HCT116 (cell line): ENCODE results near the gene FOXN3. TPM values are rescaled to one million over a fixed set of nuclear protein-coding genes. Genes with fewer than 3 reads are reported as not detected.

ENCODE experiments used
- ATAC-seq: fragments of 200-7000 bp; cut with Tn5 transposase; 2 replicates; pipeline ENCODE4 v1.9.1; 2020; ENCODE audit warnings: mild to moderate bottlenecking, moderate library complexity
- BruUV-seq: library from RNA; stranded (reverse); fragments of 400-500 nt; replicated peaks from 2 replicates; lab custom pipeline; 2021; lab: Mats Ljungman, UMichigan
- CTCF ChIA-PET: fragments of 300-600 bp; sonication (Branson Sonifier 250); formaldehyde crosslinking; loops from one replicate; lab custom pipeline; 2021; ENCODE audit warnings: antibody characterized with exemption; lab: Charles Lee
- POLR2A ChIA-PET: fragments of 300-600, 350-600 bp; sonication (Branson Sonifier 250); formaldehyde crosslinking; loops from one replicate; lab custom pipeline; 2021; ENCODE audit warnings: antibody characterized with exemption; lab: Charles Lee
- RAD21 ChIA-PET, 2 experiments: fragments of 300-600 bp; sonication (Branson Sonifier 250); formaldehyde crosslinking; loops; one replicate each; lab custom pipeline; 2023; ENCODE audit warnings: low total read pairs in 2 of 2; ENCODE audit not compliant: uncharacterized antibody in 2 of 2, unreplicated experiment in 2 of 2, low non-redundant PET in 1 of 2; lab: Charles Lee
- DNase-seq: peaks from one replicate; pipeline ENCODE4 v3.0.0-alpha.2; 2010; ENCODE audit warnings: low read depth, low spot score
- H2AFZ ChIP-seq: fragments of 200-600 bp; shearing (Covaris generic), sonication (generic); 2 replicates; pipeline ENCODE4 v1.6.1; 2017; ENCODE audit warnings: low read depth, mixed run types, mixed read lengths, antibody characterized with exemption, low read length; ENCODE audit not compliant: poor library complexity, severe bottlenecking
- H3K27ac ChIP-seq: 2 replicates; pipeline ENCODE4 v1.5.1; 2012; ENCODE audit warnings: low read depth, low read length
- H3K27me3 ChIP-seq: fragments of 200-600 bp; sonication (generic); 2 replicates; pipeline ENCODE4 v1.6.1; 2016; ENCODE audit warnings: mixed run types, low read length, mixed read lengths; ENCODE audit not compliant: insufficient read depth
- H3K36me3 ChIP-seq, 2 experiments: fragments of 200-500 bp in 1 of 2; fragments of 200-600 bp in 1 of 2; sonication (Bioruptor generic) in 1 of 2; sonication (generic) in 1 of 2; 2 replicates each; pipeline versions ENCODE4 v1.5.1 to v1.6.1; 2014 to 2016; ENCODE audit warnings: low read length in 2 of 2, inconsistent platforms in 1 of 2, mixed read lengths in 1 of 2, mixed run types in 1 of 2; ENCODE audit not compliant: insufficient read depth in 2 of 2, control insufficient read depth in 1 of 2
- H3K4me1 ChIP-seq, 2 experiments: fragments of 200-600 bp in 1 of 2; sonication (generic) in 1 of 2; 2 replicates each; pipeline versions ENCODE4 v1.5.1 to v1.6.1; 2012 to 2017; ENCODE audit warnings: low read length in 2 of 2, inconsistent platforms in 1 of 2, mild to moderate bottlenecking in 1 of 2, mixed read lengths in 1 of 2, mixed run types in 1 of 2, moderate library complexity in 1 of 2; ENCODE audit not compliant: insufficient read depth in 2 of 2, control insufficient read depth in 1 of 2
- H3K4me2 ChIP-seq: fragments of 200-600 bp; sonication (generic); 2 replicates; pipeline ENCODE4 v1.6.1; 2017; ENCODE audit warnings: mixed run types, low read length, mixed read lengths
- H3K4me3 ChIP-seq, 2 experiments: fragments of 200-600 bp in 1 of 2; sonication (generic) in 1 of 2; replicated peaks in 1 of 2; 2 replicates each; pipeline ENCODE4 v1.5.1; 2011 to 2016; ENCODE audit warnings: low read length in 2 of 2, control low read depth in 1 of 2, low read depth in 1 of 2, mild to moderate bottlenecking in 1 of 2, mixed read lengths in 1 of 2, mixed run types in 1 of 2
- H3K79me2 ChIP-seq: fragments of 200-600 bp; sonication (generic); 2 replicates; pipeline ENCODE4 v1.6.1; 2017; ENCODE audit warnings: mild to moderate bottlenecking, mixed run types, low read length, moderate library complexity, mixed read lengths; ENCODE audit not compliant: insufficient read depth
- H3K9ac ChIP-seq: fragments of 200-600 bp; sonication (generic); 2 replicates; pipeline ENCODE4 v1.6.1; 2016; ENCODE audit warnings: low read length, mixed read lengths
- H3K9me2 ChIP-seq: fragments of 200-600 bp; sonication (generic), shearing (Covaris generic); 2 replicates; pipeline ENCODE4 v1.6.1; 2017; ENCODE audit warnings: mixed run types, mild to moderate bottlenecking, moderate library complexity; ENCODE audit not compliant: insufficient read depth
- H3K9me3 ChIP-seq, 2 experiments: fragments of 200-500 bp in 1 of 2; fragments of 200-600 bp in 1 of 2; sonication (Bioruptor generic) in 1 of 2; sonication (generic) in 1 of 2; 2 replicates each; pipeline ENCODE4 v1.6.1; 2014 to 2017; ENCODE audit warnings: low read length in 2 of 2, mixed read lengths in 2 of 2, inconsistent platforms in 1 of 2, low read depth in 1 of 2, mild to moderate bottlenecking in 1 of 2, mixed run types in 1 of 2, moderate library complexity in 1 of 2; ENCODE audit not compliant: control insufficient read depth in 1 of 2, insufficient read depth in 1 of 2
- H4K20me1 ChIP-seq: fragments of 200-600 bp; sonication (generic), shearing (Covaris generic); 2 replicates; pipeline ENCODE4 v1.6.1; 2017; ENCODE audit warnings: mixed run types, mild to moderate bottlenecking, moderate library complexity; ENCODE audit not compliant: insufficient read depth
- ATF3 ChIP-seq: IDR thresholded peaks from 2 replicates; pipeline ENCODE4 v1.6.1; 2012
- EGR1 ChIP-seq: IDR thresholded peaks from 2 replicates; pipeline ENCODE4 v1.6.1; 2012; ENCODE audit warnings: low read depth
- ELF1 ChIP-seq: IDR thresholded peaks from 2 replicates; pipeline ENCODE4 v1.6.1; 2012; ENCODE audit warnings: low read depth, borderline replicate concordance
- JUND ChIP-seq: IDR thresholded peaks from 2 replicates; pipeline ENCODE4 v1.6.1; 2012
- POLR2AphosphoS5 ChIP-seq: IDR thresholded peaks from 2 replicates; pipeline ENCODE4 v1.6.1; 2011; ENCODE audit warnings: mild to moderate bottlenecking, low read depth, low read length, moderate library complexity
- REST ChIP-seq: IDR thresholded peaks from 2 replicates; pipeline ENCODE4 v1.6.1; 2012; ENCODE audit warnings: low read depth
- SIN3A ChIP-seq: IDR thresholded peaks from 2 replicates; pipeline ENCODE4 v1.6.1; 2012; ENCODE audit warnings: low read depth
- ZBTB33 ChIP-seq: IDR thresholded peaks from 2 replicates; pipeline ENCODE4 v1.6.1; 2011; ENCODE audit warnings: mild to moderate bottlenecking, low read length, moderate library complexity; ENCODE audit not compliant: insufficient replicate concordance; ENCODE audit errors: extremely low read depth
- ZFX ChIP-seq: fragments of 450-650 bp; IDR thresholded peaks from 2 replicates; pipeline ENCODE4 v1.6.1; 2017
- intact Hi-C: fragments of 100-400 bp; cut with micrococcal nuclease; formaldehyde crosslinking; loops from 2 replicates; pipeline ENCODE4 v1.10.0; 2022
- total RNA-seq: library from RNA; stranded (reverse); gene quantifications from one replicate; pipeline ENCODE4 v1.2.1, GENCODE V29; 2021; ENCODE audit not compliant: unreplicated experiment

The FOXN3 gene
- total RNA-seq, 1 experiment from 2014 or later, result 20.0 TPM

GRCh38 chr14:89284333-89285058 is 132.5 kb downstream of the FOXN3 start (continued):
- no peak for TF ChIP-seq JUND
- no peak for TF ChIP-seq EGR1
- TF ChIP-seq SIN3A, result no peak
- TF ChIP-seq ATF3, result no peak
- TF ChIP-seq POLR2AphosphoS5, result no peak

GRCh38 chr14:89283327-89284060 is 133.5 kb downstream of the FOXN3 start:
- Histone ChIP-seq H3K4me1 (no peaks in the 10 kb centered on the region), H3K36me3 (no peaks in the 10 kb centered on the region), H3K9ac (no peak overlapping the region), H3K9me2 (no peaks in the 10 kb centered on the region), H3K4me3 (no peak overlapping the region), H3K27me3 (no peaks in the 10 kb centered on the region), H3K79me2 (no peaks in the 10 kb centered on the region), H3K27ac (no peak overlapping the region), H3K4me2 (no peak overlapping the region), H3K9me3 (no peaks in the 10 kb centered on the region), H4K20me1 (no peaks in the 10 kb centered on the region), H2AFZ (no peak overlapping the region)
- no peak for TF ChIP-seq ATF3
- TF ChIP-seq ZBTB33, result no peak
- no peak for TF ChIP-seq ZFX
- no peak for TF ChIP-seq ELF1
- no peak for TF ChIP-seq REST
- ChIA-PET RAD21 (no interaction called here), POLR2A (no interaction called here), CTCF (no interaction called here)
- BruUV-seq, result no TSS peak
- DNase-seq, result no peak
- intact Hi-C loops, result no loop called here
- no peak for ATAC-seq
